Inferior parietal cortex (tissue), 1 donor: ENCODE measurements around the gene ASIC2.
A peak's percentile ranks its signal among the peaks of the same experiment; 100 is the strongest.

Experiments used
- DNase-seq: peaks from one replicate; pipeline ENCODE4 v3.0.0-alpha.2; 2016; ENCODE audit errors: extremely low spot score

ASIC2 gene

GRCh38 chr17:33024688-33025486, 268.2 kb downstream of the ASIC2 start:
- no peak for DNase-seq

GRCh38 chr17:33023790-33024189, 269.3 kb downstream of the ASIC2 start:
- no peak for DNase-seq

GRCh38 chr17:33021731-33022408, 271.2 kb downstream of the ASIC2 start:
- DNase-seq: no peak

GRCh38 chr17:33019161-33019890, 273.8 kb downstream of the ASIC2 start:
- no peak for DNase-seq

- DNase-seq: no peak
Observed at GRCh38 chr17:33017366-33017765, 275.7 kb downstream of the ASIC2 start.

GRCh38 chr17:33016920-33017319, 276.2 kb downstream of the ASIC2 start:
- no peak for DNase-seq

- DNase-seq: no peak
Observed at GRCh38 chr17:33015716-33016346, 277.3 kb downstream of the ASIC2 start.

- no peak for DNase-seq
Observed at GRCh38 chr17:33014751-33015150, 278.3 kb downstream of the ASIC2 start.

- no peak for DNase-seq
Observed at GRCh38 chr17:33013596-33014375, 279.3 kb downstream of the ASIC2 start.

GRCh38 chr17:33012522-33013033, 280.5 kb downstream of the ASIC2 start:
- DNase-seq: no peak

GRCh38 chr17:33009636-33010035, 283.5 kb downstream of the ASIC2 start:
- no peak for DNase-seq

- DNase-seq: no peak
Observed at GRCh38 chr17:33007186-33007585, 285.9 kb downstream of the ASIC2 start.

- DNase-seq: no peak
Observed at GRCh38 chr17:33002246-33002645, 290.8 kb downstream of the ASIC2 start.

- no peak for DNase-seq
Observed at GRCh38 chr17:32998887-32999228, 294.2 kb downstream of the ASIC2 start.

GRCh38 chr17:32998111-32998886, 294.8 kb downstream of the ASIC2 start:
- peak; percentile 82 for DNase-seq

- DNase-seq: no peak
Observed at GRCh38 chr17:32995416-32996045, 297.6 kb downstream of the ASIC2 start.

GRCh38 chr17:32993977-32994376, 299.1 kb downstream of the ASIC2 start:
- peak; percentile 14 for DNase-seq

- DNase-seq: no peak
Observed at GRCh38 chr17:32992321-32993033, 300.6 kb downstream of the ASIC2 start.

GRCh38 chr17:32988481-32989101, 304.5 kb downstream of the ASIC2 start:
- DNase-seq: no peak
